Right lobe of liver (tissue), 6 donors: ENCODE results near the gene AGPAT1. TPM values are rescaled to one million over a fixed set of nuclear protein-coding genes. Genes with fewer than 3 reads are reported as not detected.
A peak's percentile ranks its signal among the peaks of the same experiment; 100 is the strongest.
"Not testable (repeated sequence)": the region's sequence is repeated elsewhere in the genome, so short reads cannot be mapped to it uniquely, and the experiment has no call there.

Experiments
- ATAC-seq, 4 donors: fragments of 200-7000 bp; cut with Tn5 transposase; one replicate each; pipeline ENCODE4 v1.9.1; 2020; ENCODE audit warnings: mild to moderate bottlenecking in 4 of 4, moderate library complexity in 4 of 4
- DNase-seq, 3 donors: peaks; one replicate each; pipeline ENCODE4 v3.0.0-alpha.2; 2020
- H3K27ac ChIP-seq, 3 donors: fragments of 200-600 bp; one replicate each; pipeline ENCODE4 v1.8.0; 2022
- H3K27me3 ChIP-seq, 2 donors: fragments of 200-600 bp; one replicate each; pipeline ENCODE4 v1.8.0; 2022
- H3K36me3 ChIP-seq, 4 donors: fragments of 200-600 bp; sonication (generic) in 1 of 4; one replicate each; pipeline versions ENCODE4 v1.5.1 to v1.8.0; 2017 to 2022; ENCODE audit warnings: control low read depth in 1 of 4
- H3K4me1 ChIP-seq, 4 donors: fragments of 200-600 bp; sonication (generic) in 1 of 4; one replicate each; pipeline versions ENCODE4 v1.5.1 to v1.8.0; 2017 to 2022; ENCODE audit warnings: control low read depth in 1 of 4
- H3K4me3 ChIP-seq, 3 donors: fragments of 200-600 bp; one replicate each; pipeline ENCODE4 v1.8.0; 2022
- H3K9me3 ChIP-seq, 4 donors: fragments of 200-600 bp; sonication (generic) in 1 of 4; one replicate each; pipeline versions ENCODE4 v1.5.1 to v1.8.0; 2017 to 2022; ENCODE audit warnings: control low read depth in 1 of 4
- POLR2A ChIP-seq: fragments of 450-650 bp; IDR thresholded peaks from one replicate; pipeline ENCODE4 v1.6.1; 2017; ENCODE audit warnings: antibody characterized with exemption, mild to moderate bottlenecking
- WGBS: methylation state at CpG from one replicate; pipeline ENCODE4 v1.1.6; 2018; ENCODE audit warnings: low coverage, low lambda C conversion rate; ENCODE audit not compliant: insufficient coverage; ENCODE audit errors: missing lambda C conversion rate; 5-methylcytosine and 5-hydroxymethylcytosine counted together
- intact Hi-C, 2 donors: fragments of 100-400 bp; cut with DNase I; formaldehyde crosslinking; loops; one replicate each; pipeline versions ENCODE4 v1.11.2 to v1.14.1; 2022
- total RNA-seq, 6 experiments: library from RNA; depleted of rRNA in 2 of 6; stranded (reverse); fragments of >200 nt in 2 of 6; fragmentation: NEBNext Ultra II Directional in 3 of 6; extraction: Animal tissue kit (Norgen Biotek cat#: 25700) in 3 of 6; gene quantifications; one replicate each; pipeline versions ENCODE4 v1.1.0 to v1.2.4, GENCODE V29; 2016 to 2023
- TF ChIP-seq, protein P1 (sequence below), 4 donors: fragments of 200-600 bp in 3 of 4; fragments of 450-650 bp in 1 of 4; IDR thresholded peaks; one replicate each; pipeline versions ENCODE4 v1.5.1 to v1.8.0; 2016 to 2022; ENCODE audit warnings: antibody characterized with exemption in 4 of 4, mild to moderate bottlenecking in 2 of 4
- donor health status: DM: no; HTN: yes; CAD: no.
- donor health status: DM: no; HTN: no; CAD: no.
- donor health status: DM: no; HTN: no; CAD: no.
- donor health status: DM: no; HTN: yes; CAD: no.
- donor health status: DM: no; HTN: yes; CAD: no.

Gene AGPAT1
- total RNA-seq, 6 experiments from 2014 or later, result 23.5 to 36.9 (median 31.6) TPM

DNA sequence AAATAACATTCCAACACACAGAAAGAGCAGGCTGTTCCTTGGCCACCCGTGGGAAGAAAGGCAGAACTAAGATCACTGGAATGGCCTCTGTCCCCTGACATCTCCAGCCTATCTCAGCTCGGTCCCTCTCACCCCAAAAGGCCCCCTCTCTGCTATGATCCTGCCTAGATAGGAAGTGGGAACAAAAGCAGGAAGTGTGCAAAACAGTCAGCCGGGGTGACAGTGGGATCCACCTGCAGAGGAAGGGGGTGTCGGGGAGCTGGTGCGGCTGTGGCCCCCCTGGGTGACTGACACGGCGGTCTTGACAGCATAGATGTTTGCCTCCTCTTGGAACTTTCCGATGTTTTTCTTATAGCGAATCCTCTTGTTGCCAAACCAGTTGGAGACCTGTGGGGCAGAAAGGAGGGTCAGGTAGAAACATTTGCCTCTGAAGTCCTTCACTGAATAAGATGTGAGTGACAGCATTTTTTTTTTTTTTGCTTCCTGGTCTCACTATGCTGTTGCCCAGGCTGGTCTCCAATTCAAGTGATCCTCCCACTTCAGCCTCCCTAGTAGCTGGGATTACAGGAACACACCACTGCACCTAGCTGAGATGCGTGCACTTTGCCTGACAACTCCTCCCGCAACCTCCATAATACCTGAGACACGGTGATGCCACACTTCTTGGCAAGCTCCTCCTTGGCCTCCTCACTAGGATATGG is 11.3 kb upstream of the AGPAT1 start:
- Histone ChIP-seq H3K9me3 (no peaks in the 10 kb centered on the region), H3K27ac (no peak overlapping the region), H3K27me3 (no peaks in the 10 kb centered on the region), H3K36me3 (peaks cover 0 to 3% (median 0%) of the 10 kb centered on the region in 4 donors), H3K4me3 (no peak overlapping the region), H3K4me1 (peaks cover 0 to 6% (median 2%) of the 10 kb centered on the region in 4 donors)
- TF ChIP-seq, protein P1, sequence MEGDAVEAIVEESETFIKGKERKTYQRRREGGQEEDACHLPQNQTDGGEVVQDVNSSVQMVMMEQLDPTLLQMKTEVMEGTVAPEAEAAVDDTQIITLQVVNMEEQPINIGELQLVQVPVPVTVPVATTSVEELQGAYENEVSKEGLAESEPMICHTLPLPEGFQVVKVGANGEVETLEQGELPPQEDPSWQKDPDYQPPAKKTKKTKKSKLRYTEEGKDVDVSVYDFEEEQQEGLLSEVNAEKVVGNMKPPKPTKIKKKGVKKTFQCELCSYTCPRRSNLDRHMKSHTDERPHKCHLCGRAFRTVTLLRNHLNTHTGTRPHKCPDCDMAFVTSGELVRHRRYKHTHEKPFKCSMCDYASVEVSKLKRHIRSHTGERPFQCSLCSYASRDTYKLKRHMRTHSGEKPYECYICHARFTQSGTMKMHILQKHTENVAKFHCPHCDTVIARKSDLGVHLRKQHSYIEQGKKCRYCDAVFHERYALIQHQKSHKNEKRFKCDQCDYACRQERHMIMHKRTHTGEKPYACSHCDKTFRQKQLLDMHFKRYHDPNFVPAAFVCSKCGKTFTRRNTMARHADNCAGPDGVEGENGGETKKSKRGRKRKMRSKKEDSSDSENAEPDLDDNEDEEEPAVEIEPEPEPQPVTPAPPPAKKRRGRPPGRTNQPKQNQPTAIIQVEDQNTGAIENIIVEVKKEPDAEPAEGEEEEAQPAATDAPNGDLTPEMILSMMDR (IDR thresholded peaks at IDR 0.05), result no peak
- TF ChIP-seq POLR2A, result no peak
- WGBS, result 49% methylated on average over 6 of the region's 12 CpGs
- DNase-seq, result no peak
- ATAC-seq, result no peak
- intact Hi-C loops, result no loop called here

DNA sequence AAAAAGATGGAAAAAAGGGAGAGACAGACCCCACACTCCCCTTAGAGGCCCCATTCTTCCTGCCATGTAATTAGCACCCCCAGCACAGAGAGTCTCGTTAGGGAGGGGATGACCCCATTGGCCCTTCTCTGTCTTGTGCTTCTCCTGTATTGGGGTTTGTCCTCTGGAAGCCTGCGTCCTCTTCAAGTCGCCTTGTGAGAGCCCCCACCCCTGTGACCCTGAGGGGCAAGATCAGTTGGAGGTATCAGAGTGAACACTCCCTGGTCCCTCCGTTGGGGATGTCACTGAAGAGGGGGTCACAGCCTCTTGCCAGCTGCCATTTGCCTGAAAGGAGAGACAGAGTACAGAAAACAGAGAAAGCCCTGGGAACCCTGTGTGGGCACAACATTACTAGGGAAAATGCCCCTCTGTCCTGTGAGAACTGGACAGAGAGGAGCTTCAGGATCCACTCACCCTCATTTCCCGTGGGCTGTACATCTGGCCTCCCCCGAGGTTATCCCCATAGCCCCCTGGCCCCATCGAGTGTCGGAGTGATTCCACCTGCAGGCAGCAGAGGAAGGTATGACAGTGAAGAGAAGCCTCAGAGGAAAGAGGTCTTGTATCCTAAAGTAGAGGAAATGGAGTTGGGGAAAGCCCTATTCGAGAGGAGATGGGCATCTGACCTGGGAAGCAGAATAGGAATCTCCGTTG is 10.4 kb upstream of the AGPAT1 start:
- H3K27ac ChIP-seq, result peak overlapping the region in 1 of 3 donors; percentile 28
- intact Hi-C loops, H3K4me3 ChIP-seq, H3K27me3 ChIP-seq, H3K4me1 ChIP-seq, ATAC-seq, DNase-seq, H3K9me3 ChIP-seq, H3K36me3 ChIP-seq: not testable (repeated sequence)
- 63% methylated on average over 7 of the region's 10 CpGs for WGBS

DNA sequence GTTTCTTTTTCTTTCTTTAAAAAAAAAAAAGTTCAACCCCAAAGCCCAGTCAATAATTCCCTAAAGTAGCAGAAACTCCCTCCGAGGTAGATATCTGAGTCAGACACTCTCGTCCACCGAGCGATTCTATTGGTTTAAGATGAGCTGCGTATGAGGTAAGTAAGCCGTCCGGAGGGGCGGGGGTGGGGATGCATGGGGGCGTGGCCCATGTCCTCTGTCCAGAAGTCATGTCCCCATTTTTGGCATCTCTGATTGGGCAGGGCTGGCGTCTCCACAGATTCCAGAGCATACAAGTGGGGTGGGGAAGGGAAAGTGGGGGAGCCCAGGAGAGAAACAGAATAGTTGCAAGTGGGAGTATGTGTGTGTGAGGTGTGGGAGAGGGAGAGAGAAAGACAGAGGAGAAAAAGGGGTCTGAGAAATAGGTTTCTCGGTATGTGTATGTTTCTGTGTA is 9.8 kb upstream of the AGPAT1 start:
- H3K27me3 ChIP-seq, H3K4me3 ChIP-seq, H3K9me3 ChIP-seq, intact Hi-C loops, H3K36me3 ChIP-seq, H3K4me1 ChIP-seq: not testable (repeated sequence)
- 29% methylated on average over 10 of the region's 11 CpGs for WGBS
- H3K27ac ChIP-seq, result peak overlapping the region in 1 of 3 donors; percentile 28
- DNase-seq (peak in 2 of 3 donors; percentile 75), ATAC-seq (peak; percentile 30 to 63 (median 50))

DNA sequence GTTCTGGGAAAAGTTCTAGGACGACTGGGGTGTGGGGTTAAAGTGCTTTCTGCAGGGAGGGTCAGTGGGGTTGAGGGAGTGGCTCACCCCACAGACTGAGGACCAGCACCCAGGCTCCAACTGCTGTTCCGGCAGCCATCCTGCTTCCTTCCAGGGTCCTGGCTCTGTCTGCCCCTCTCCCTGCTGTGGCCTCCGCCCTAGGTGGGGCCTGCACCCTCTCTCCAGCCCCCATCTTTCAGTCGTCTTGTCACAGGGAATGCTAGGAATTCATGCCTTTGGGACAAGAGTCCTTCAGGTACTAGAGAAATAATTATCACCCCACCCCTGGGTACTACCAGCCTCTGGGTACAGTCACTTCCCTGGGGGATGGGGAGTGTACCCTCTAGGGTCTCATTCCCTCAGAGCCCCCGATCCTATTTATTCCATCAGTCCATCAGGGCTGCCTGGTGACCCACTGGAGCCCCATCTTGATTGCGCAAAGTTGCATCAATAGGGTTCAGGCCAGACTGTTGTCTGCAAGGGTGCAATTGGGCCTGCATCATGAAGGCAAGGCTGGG is 8.3 kb upstream of the AGPAT1 start, which contains the start of gene AGER:
TSS of gene AGER (minus strand) at position 170 of the 557 bp plus-strand sequence. CDS start at position 139, 31 bp downstream.
- Histone ChIP-seq H3K27ac (peak within 1 kb of the TSS in 1 of 3 donors; percentile 33), H3K36me3 (peaks cover 0 to 7% (median 0%) of the 10 kb centered on the region in 4 donors), H3K4me3 (no peak within 1 kb of the TSS), H3K9me3 (no peaks in the 10 kb centered on the region), H3K4me1 (peaks cover 0 to 5% (median 0%) of the 10 kb centered on the region in 4 donors), H3K27me3 (no peaks in the 10 kb centered on the region)
- 57% methylated on average over 2 of the region's 6 CpGs for WGBS
- ATAC-seq, result no peak
- TF ChIP-seq, protein P1 (IDR thresholded peaks at IDR 0.05), result no peak
- no peak for TF ChIP-seq POLR2A
- intact Hi-C loops, result no loop called here
- no peak for DNase-seq

DNA sequence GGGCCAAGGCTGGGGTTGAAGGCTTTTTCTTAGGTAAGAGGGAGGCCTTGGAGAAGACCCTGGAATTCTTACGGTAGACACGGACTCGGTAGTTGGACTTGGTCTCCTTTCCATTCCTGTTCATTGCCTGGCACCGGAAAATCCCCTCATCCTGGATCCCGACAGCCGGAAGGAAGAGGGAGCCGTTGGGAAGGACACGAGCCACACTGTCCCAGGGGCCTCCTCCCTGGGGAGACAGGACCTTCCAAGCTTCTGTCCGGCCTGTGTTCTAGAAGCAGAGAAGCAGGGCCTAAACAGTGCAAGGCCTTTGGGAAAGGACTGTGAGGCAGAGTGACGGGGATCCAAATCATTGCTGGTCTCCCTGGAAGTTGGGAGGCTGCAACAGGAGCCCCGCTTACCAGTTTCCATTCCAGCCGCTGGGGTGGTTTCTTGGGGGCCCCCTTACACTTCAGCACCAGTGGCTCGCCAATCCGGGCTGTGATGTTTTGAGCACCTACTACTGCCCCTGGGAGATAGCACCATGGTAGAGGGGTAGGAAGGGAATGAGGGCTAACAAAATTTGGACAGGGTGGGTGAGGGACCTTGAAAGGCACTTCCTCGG is 7.7 kb upstream of the AGPAT1 start:
- Histone ChIP-seq H3K4me1 (peaks cover 0 to 10% (median 0%) of the 10 kb centered on the region in 4 donors), H3K36me3 (peaks cover 0 to 7% (median 0%) of the 10 kb centered on the region in 4 donors), H3K4me3 (no peak overlapping the region), H3K27me3 (no peaks in the 10 kb centered on the region), H3K9me3 (no peaks in the 10 kb centered on the region), H3K27ac (peak overlapping the region in 1 of 3 donors; percentile 33)
- no peak for TF ChIP-seq POLR2A
- TF ChIP-seq, protein P1 (IDR thresholded peaks at IDR 0.05), result no peak
- intact Hi-C loops, result no loop called here
- 77% methylated on average over 8 of the region's 15 CpGs for WGBS
- DNase-seq, result no peak
- ATAC-seq, result no peak
